WTC11 (cell line): Measurements from ENCODE around the gene MBD3. TPM values are rescaled to one million over a fixed set of nuclear protein-coding genes. Genes with fewer than 3 reads are reported as not detected.

Experiments
- ATAC-seq: fragments of 200-7000 bp; cut with Tn5 transposase; 2 replicates; pipeline ENCODE4 v1.10.0; 2021; ENCODE audit warnings: mild to moderate bottlenecking, moderate library complexity
- CTCF ChIA-PET: fragments of 300-600 bp; sonication (Branson Sonifier 250); formaldehyde crosslinking; loops from one replicate; lab custom pipeline; 2021; ENCODE audit warnings: antibody characterized with exemption; lab: Charles Lee
- POLR2A ChIA-PET: fragments of 350-600 bp; sonication (Branson Sonifier 250); formaldehyde crosslinking; loops from one replicate; lab custom pipeline; 2021; ENCODE audit warnings: antibody characterized with exemption; lab: Charles Lee
- DNase-seq: peaks from one replicate; pipeline ENCODE4 v3.0.0; 2021; ENCODE audit warnings: low spot score
- H3K27ac Mint-ChIP-seq: 2 replicates; pipeline ENCODE4 v1.8.0; 2021; ENCODE audit warnings: mixed read lengths
- H3K27me3 Mint-ChIP-seq: 2 replicates; pipeline ENCODE4 v1.8.0; 2021; ENCODE audit warnings: low read depth, mild to moderate bottlenecking, moderate library complexity, mixed read lengths
- H3K36me3 Mint-ChIP-seq: 2 replicates; pipeline ENCODE4 v1.8.0; 2021; ENCODE audit warnings: mixed read lengths
- H3K4me1 Mint-ChIP-seq: 2 replicates; pipeline ENCODE4 v1.8.0; 2022; ENCODE audit warnings: mixed read lengths
- H3K4me3 Mint-ChIP-seq: 2 replicates; pipeline ENCODE4 v1.8.0; 2021; ENCODE audit warnings: mild to moderate bottlenecking, moderate library complexity, mixed read lengths
- H3K9me3 Mint-ChIP-seq: 2 replicates; pipeline ENCODE4 v1.8.0; 2021; ENCODE audit warnings: mixed read lengths
- FOXJ3 ChIP-seq: sonication (generic); formaldehyde crosslinking; IDR thresholded peaks from 2 replicates; pipeline ENCODE4 v1.9.0; 2021; ENCODE audit warnings: missing genetic modification reagents, mild to moderate bottlenecking, borderline replicate concordance
- GRHL2 ChIP-seq: fragments of 250-450 bp; sonication (Bioruptor Pico); IDR thresholded peaks from 2 replicates; pipeline ENCODE4 v1.8.0; 2022; ENCODE audit warnings: mild to moderate bottlenecking, moderate library complexity; ENCODE audit not compliant: insufficient replicate concordance, severe bottlenecking
- NR1H2 ChIP-seq: sonication (generic); formaldehyde crosslinking; IDR thresholded peaks from 2 replicates; pipeline ENCODE4 v1.9.0; 2021; ENCODE audit warnings: mild to moderate bottlenecking, moderate library complexity, missing genetic modification reagents
- NR3C1 ChIP-seq: sonication (generic); formaldehyde crosslinking; conservative IDR thresholded peaks from 2 replicates; pipeline ENCODE4 v1.8.1; 2023; ENCODE audit warnings: low read depth, mild to moderate bottlenecking, missing genetic modification reagents
- SP1 ChIP-seq: sonication (generic); formaldehyde crosslinking; conservative IDR thresholded peaks from 2 replicates; pipeline ENCODE4 v1.8.1; 2022; ENCODE audit warnings: missing genetic modification reagents
- ZNF121 ChIP-seq: sonication (generic); formaldehyde crosslinking; IDR thresholded peaks from 2 replicates; pipeline ENCODE4 v1.8.0; 2023; ENCODE audit warnings: missing genetic modification reagents
- ZNF263 ChIP-seq: sonication (generic); formaldehyde crosslinking; IDR thresholded peaks from 2 replicates; pipeline ENCODE4 v1.8.1; 2022; ENCODE audit warnings: low read depth, mild to moderate bottlenecking, moderate library complexity, missing genetic modification reagents
- ZNF396 ChIP-seq: fragments of 250-450 bp; sonication (Bioruptor Pico); IDR thresholded peaks from 2 replicates; pipeline ENCODE4 v1.8.0; 2021; ENCODE audit warnings: mild to moderate bottlenecking, moderate library complexity, borderline replicate concordance
- total RNA-seq: library from RNA; stranded (reverse); gene quantifications from 3 replicates; pipeline ENCODE4 v1.2.3, GENCODE V29; 2021
- TF ChIP-seq, protein P1 (sequence below): fragments of 250-450 bp; sonication (Bioruptor Pico); IDR thresholded peaks from 2 replicates; pipeline ENCODE4 v1.9.0; 2021; ENCODE audit warnings: mild to moderate bottlenecking
- TF ChIP-seq, protein P2 (sequence below): sonication (generic); formaldehyde crosslinking; IDR thresholded peaks from 2 replicates; pipeline ENCODE4 v1.8.1; 2022; ENCODE audit warnings: mild to moderate bottlenecking, moderate library complexity, missing genetic modification reagents
- TF ChIP-seq, protein P3 (sequence below): sonication (generic); formaldehyde crosslinking; conservative IDR thresholded peaks from 2 replicates; pipeline ENCODE4 v1.8.1; 2023; ENCODE audit warnings: mild to moderate bottlenecking, low read depth, missing genetic modification reagents, moderate library complexity
- TF ChIP-seq, protein P4 (sequence below): sonication (generic); formaldehyde crosslinking; IDR thresholded peaks from 2 replicates; pipeline ENCODE4 v1.8.1; 2023; ENCODE audit warnings: mild to moderate bottlenecking, missing genetic modification reagents
- TF ChIP-seq, protein P5 (sequence below): fragments of 250-450 bp; sonication (Bioruptor Pico); conservative IDR thresholded peaks from 2 replicates; pipeline ENCODE4 v1.9.0; 2021; ENCODE audit warnings: mild to moderate bottlenecking
- TF ChIP-seq, protein P6 (sequence below): fragments of 250-450 bp; sonication (Bioruptor Pico); IDR thresholded peaks from 2 replicates; pipeline ENCODE4 v2.1.2; 2022; ENCODE audit warnings: mild to moderate bottlenecking, moderate library complexity

The MBD3 gene
- total RNA-seq, 1 experiment from 2014 or later, result 90.2 TPM

DNA sequence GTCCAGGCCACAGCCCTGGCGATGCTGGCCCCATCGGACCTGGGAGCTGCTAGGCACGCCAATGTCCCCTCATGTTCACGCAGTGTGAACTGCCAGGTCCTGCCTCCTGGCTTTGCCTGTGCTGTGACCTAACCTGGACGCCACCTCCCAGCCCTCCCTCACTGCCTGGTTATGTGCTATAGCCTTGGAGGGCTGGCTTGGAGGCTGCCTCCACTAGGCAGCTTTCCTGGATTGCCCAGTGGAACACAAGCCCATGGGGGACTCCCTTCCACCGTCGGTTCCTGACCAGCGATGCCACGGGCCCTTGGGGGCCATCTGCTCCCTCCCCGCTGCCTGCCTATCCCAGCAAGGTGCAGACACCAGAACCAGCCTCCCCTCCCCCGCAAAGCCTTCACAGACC lies 27.8 kb upstream of the MBD3 start (continued):
- TF ChIP-seq, protein P1, sequence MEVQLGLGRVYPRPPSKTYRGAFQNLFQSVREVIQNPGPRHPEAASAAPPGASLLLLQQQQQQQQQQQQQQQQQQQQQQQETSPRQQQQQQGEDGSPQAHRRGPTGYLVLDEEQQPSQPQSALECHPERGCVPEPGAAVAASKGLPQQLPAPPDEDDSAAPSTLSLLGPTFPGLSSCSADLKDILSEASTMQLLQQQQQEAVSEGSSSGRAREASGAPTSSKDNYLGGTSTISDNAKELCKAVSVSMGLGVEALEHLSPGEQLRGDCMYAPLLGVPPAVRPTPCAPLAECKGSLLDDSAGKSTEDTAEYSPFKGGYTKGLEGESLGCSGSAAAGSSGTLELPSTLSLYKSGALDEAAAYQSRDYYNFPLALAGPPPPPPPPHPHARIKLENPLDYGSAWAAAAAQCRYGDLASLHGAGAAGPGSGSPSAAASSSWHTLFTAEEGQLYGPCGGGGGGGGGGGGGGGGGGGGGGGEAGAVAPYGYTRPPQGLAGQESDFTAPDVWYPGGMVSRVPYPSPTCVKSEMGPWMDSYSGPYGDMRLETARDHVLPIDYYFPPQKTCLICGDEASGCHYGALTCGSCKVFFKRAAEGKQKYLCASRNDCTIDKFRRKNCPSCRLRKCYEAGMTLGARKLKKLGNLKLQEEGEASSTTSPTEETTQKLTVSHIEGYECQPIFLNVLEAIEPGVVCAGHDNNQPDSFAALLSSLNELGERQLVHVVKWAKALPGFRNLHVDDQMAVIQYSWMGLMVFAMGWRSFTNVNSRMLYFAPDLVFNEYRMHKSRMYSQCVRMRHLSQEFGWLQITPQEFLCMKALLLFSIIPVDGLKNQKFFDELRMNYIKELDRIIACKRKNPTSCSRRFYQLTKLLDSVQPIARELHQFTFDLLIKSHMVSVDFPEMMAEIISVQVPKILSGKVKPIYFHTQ (CRISPR knock-in tag), result no peak
- TF ChIP-seq, protein P2, sequence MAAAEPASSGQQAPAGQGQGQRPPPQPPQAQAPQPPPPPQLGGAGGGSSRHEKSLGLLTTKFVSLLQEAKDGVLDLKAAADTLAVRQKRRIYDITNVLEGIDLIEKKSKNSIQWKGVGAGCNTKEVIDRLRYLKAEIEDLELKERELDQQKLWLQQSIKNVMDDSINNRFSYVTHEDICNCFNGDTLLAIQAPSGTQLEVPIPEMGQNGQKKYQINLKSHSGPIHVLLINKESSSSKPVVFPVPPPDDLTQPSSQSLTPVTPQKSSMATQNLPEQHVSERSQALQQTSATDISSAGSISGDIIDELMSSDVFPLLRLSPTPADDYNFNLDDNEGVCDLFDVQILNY, result no peak
- TF ChIP-seq SP1, result no peak

DNA sequence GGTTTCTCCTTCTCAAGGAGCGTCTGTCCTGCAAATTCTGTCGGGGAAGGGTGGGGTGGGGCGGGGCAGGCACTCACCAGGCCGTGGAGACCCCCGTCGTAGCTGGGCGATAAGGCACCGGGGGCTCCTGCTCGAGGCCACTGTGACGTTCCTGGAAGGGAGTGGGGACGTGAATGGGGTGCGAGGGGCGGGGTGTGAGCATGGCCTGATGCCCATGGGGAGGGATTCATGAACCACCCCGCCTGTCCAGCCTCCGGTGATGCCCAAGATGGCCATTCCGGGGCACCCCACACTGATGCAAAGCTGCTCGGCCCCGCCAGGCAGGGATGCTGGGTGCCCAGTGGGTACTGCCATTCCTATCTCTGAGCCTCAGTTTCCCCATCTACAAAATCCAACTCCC lies 27.0 kb upstream of the MBD3 start:
- no peaks in the 10 kb centered on the region for H3K9me3 Mint-ChIP-seq
- CTCF ChIA-PET, result interaction anchor here (1.2 kb wide), 1 partner anchor 74 kb away, joined by 5 read pairs; no protein-coding TSS in a partner anchor
- no peak for ATAC-seq

DNA sequence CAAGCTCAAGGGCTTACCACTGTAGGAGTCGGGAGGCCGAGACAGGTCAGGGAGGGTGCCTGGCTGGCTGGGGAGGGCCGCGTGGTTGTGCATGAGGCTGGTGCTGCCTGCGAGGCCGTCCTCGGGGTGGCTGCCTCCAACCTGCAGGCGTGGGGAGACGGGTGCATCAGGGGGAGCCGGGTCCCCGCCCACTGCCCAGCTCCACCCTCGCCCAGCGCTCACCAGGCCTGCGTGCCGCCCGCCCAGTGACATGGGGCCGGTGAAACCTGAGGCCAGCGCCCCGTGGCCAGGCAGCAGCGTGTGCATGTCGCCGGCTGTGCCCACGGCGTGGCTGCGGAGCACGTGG lies 26.4 kb upstream of the MBD3 start:
- POLR2A ChIA-PET, result no interaction called here
- Mint-ChIP-seq H3K27me3 (no peaks in the 10 kb centered on the region), H3K4me1 (peaks cover 5% of the 10 kb centered on the region), H3K4me3 (no peak overlapping the region), H3K9me3 (no peaks in the 10 kb centered on the region), H3K36me3 (peaks cover 47% of the 10 kb centered on the region), H3K27ac (no peak overlapping the region)
- TF ChIP-seq FOXJ3 (CRISPR knock-in tag), result no peak
- no peak for TF ChIP-seq ZNF121
- no peak for TF ChIP-seq NR3C1
- TF ChIP-seq, protein P3, sequence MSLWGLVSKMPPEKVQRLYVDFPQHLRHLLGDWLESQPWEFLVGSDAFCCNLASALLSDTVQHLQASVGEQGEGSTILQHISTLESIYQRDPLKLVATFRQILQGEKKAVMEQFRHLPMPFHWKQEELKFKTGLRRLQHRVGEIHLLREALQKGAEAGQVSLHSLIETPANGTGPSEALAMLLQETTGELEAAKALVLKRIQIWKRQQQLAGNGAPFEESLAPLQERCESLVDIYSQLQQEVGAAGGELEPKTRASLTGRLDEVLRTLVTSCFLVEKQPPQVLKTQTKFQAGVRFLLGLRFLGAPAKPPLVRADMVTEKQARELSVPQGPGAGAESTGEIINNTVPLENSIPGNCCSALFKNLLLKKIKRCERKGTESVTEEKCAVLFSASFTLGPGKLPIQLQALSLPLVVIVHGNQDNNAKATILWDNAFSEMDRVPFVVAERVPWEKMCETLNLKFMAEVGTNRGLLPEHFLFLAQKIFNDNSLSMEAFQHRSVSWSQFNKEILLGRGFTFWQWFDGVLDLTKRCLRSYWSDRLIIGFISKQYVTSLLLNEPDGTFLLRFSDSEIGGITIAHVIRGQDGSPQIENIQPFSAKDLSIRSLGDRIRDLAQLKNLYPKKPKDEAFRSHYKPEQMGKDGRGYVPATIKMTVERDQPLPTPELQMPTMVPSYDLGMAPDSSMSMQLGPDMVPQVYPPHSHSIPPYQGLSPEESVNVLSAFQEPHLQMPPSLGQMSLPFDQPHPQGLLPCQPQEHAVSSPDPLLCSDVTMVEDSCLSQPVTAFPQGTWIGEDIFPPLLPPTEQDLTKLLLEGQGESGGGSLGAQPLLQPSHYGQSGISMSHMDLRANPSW (CRISPR knock-in tag), result no peak
- TF ChIP-seq, protein P4, sequence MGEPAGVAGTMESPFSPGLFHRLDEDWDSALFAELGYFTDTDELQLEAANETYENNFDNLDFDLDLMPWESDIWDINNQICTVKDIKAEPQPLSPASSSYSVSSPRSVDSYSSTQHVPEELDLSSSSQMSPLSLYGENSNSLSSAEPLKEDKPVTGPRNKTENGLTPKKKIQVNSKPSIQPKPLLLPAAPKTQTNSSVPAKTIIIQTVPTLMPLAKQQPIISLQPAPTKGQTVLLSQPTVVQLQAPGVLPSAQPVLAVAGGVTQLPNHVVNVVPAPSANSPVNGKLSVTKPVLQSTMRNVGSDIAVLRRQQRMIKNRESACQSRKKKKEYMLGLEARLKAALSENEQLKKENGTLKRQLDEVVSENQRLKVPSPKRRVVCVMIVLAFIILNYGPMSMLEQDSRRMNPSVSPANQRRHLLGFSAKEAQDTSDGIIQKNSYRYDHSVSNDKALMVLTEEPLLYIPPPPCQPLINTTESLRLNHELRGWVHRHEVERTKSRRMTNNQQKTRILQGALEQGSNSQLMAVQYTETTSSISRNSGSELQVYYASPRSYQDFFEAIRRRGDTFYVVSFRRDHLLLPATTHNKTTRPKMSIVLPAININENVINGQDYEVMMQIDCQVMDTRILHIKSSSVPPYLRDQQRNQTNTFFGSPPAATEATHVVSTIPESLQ (CRISPR knock-in tag), result no peak
- TF ChIP-seq, protein P2, result no peak
- TF ChIP-seq, protein P5, sequence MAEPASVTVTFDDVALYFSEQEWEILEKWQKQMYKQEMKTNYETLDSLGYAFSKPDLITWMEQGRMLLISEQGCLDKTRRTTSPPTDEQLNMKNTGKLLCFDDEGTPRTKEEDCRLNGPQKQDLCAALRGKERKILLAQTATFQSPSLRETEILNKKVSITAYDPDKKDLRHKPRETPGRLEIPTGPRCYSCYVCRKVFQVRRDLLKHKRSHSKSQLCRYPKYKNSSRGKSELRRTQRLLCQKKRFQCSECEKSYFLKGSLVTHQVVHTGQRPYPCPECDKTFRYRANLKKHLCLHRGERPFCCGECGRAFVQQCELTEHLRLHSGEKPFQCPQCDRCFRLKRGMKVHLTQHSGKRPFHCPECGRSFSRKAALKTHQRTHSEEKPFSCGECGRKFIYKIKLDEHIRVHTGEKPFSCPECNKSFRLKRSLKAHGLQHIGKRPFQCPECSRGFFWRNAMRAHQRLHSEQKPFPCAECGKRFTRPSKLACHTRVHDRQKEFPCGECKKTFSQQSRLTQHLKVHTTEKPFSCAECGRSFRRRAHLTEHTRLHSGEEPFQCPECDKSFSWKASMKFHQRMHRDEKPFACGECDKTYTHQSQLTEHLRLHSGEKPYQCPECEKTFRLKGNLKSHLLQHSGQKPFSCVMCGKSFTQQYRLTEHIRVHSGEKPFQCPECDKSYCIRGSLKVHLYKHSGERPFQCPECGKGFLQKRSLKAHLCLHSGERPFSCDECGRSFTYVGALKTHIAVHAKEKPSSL (CRISPR knock-in tag), result no peak
- TF ChIP-seq ZNF263, result no peak
- DNase-seq (no peak), ATAC-seq (no peak)
- CTCF ChIA-PET, result interaction anchor here (1.2 kb wide), 1 partner anchor 73 kb away, joined by 5 read pairs; no protein-coding TSS in a partner anchor

More for the DNA sequence above, 27.0 kb upstream of the MBD3 start:
- Mint-ChIP-seq H3K36me3 (peaks cover 46% of the 10 kb centered on the region), H3K27me3 (no peaks in the 10 kb centered on the region), H3K4me3 (no peak overlapping the region), H3K4me1 (peaks cover 5% of the 10 kb centered on the region), H3K27ac (no peak overlapping the region)
- no peak for DNase-seq
- POLR2A ChIA-PET, result no interaction called here
- TF ChIP-seq NR1H2 (CRISPR knock-in tag) (no peak), GRHL2 (CRISPR knock-in tag) (no peak), NR3C1 (no peak), ZNF396 (CRISPR knock-in tag) (no peak), SP1 (no peak)
- TF ChIP-seq, protein P6, sequence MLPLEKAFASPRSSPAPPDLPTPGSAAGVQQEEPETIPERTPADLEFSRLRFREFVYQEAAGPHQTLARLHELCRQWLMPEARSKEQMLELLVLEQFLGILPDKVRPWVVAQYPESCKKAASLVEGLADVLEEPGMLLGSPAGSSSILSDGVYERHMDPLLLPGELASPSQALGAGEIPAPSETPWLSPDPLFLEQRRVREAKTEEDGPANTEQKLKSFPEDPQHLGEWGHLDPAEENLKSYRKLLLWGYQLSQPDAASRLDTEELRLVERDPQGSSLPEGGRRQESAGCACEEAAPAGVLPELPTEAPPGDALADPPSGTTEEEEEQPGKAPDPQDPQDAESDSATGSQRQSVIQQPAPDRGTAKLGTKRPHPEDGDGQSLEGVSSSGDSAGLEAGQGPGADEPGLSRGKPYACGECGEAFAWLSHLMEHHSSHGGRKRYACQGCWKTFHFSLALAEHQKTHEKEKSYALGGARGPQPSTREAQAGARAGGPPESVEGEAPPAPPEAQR, result no peak
